GM19455 (cell line): ENCODE measurements around the gene MAP2.

Experiments used
- ATAC-seq: cut with Tn5 transposase; IDR thresholded peaks from one replicate; pipeline ENCODE4 v1.9.1; 2021; ENCODE audit not compliant: unreplicated experiment

The MAP2 gene

GRCh38 chr2:209773377-209773776 lies 349.5 kb downstream of the MAP2 start:
- no peak for ATAC-seq
